HepG2 (cell line): Measurements from ENCODE around the gene CTDNEP1. TPM values are rescaled to one million over a fixed set of nuclear protein-coding genes. Genes with fewer than 3 reads are reported as not detected.

ENCODE experiments used
- ATAC-seq: fragments of 200-7000 bp; cut with Tn5 transposase; 3 replicates; pipeline ENCODE4 v1.9.1; 2020; ENCODE audit warnings: mild to moderate bottlenecking, moderate library complexity
- BruUV-seq: library from RNA; stranded (reverse); fragments of 400-500 nt; replicated peaks from 2 replicates; lab custom pipeline; 2021; lab: Mats Ljungman, UMichigan
- CTCF ChIA-PET: fragments of 300-600 bp; formaldehyde crosslinking; extraction: SDS; loops from one replicate; lab custom pipeline; 2021; ENCODE audit warnings: low total read pairs, inconsistent platforms, low intra/inter-chr PET ratio; lab: Yijun Ruan, JAX
- POLR2A ChIA-PET: fragments of 350-600 bp; sonication (Branson Sonifier 250); formaldehyde crosslinking; loops from one replicate; lab custom pipeline; 2020; ENCODE audit warnings: antibody characterized with exemption, inconsistent platforms; lab: Yijun Ruan, JAX
- DNase-seq: peaks from one replicate; pipeline ENCODE4 v3.0.0-alpha.2; 2015; ENCODE audit warnings: low spot score
- FAIRE-seq: peaks from 3 replicates; lab custom pipeline; 2011; peaks lifted over from hg19 to GRCh38; lab: Jason Lieb, UNC
- H2AFZ ChIP-seq: one replicate; pipeline ENCODE4 v1.6.1; 2011; ENCODE audit warnings: low read length, inconsistent platforms
- H3K27ac ChIP-seq: fragments of 300-600 bp; 3 replicates; pipeline ENCODE4 v1.8.0; 2011; ENCODE audit warnings: mixed run types, mild to moderate bottlenecking, mixed read lengths, low read length, inconsistent platforms; ENCODE audit not compliant: insufficient read depth; ENCODE audit errors: extremely low read length
- H3K27me3 ChIP-seq, 2 experiments: fragments of 200-600 bp in 1 of 2; 2 replicates in 1 of 2; 3 replicates in 1 of 2; pipeline versions ENCODE4 v1.6.0 to v1.8.0; 2011; ENCODE audit warnings: low read length in 2 of 2, mild to moderate bottlenecking in 2 of 2, moderate library complexity in 2 of 2, inconsistent platforms in 1 of 2; ENCODE audit not compliant: insufficient read depth in 2 of 2, control insufficient read depth in 1 of 2
- H3K36me3 ChIP-seq, 2 experiments: fragments of 200-600 bp in 1 of 2; replicated peaks in 1 of 2; 2 replicates in 1 of 2; 3 replicates in 1 of 2; pipeline versions ENCODE4 v1.5.1 to v1.8.0; 2011; ENCODE audit warnings: low read length in 2 of 2, inconsistent platforms in 1 of 2; ENCODE audit not compliant: insufficient read depth in 2 of 2, control insufficient read depth in 1 of 2
- H3K4me1 ChIP-seq: 2 replicates; pipeline ENCODE4 v1.5.1; 2012; ENCODE audit warnings: low read length, inconsistent platforms; ENCODE audit not compliant: insufficient read depth
- H3K4me2 ChIP-seq: 2 replicates; pipeline ENCODE4 v1.6.0; 2011; ENCODE audit warnings: low read depth, low read length, inconsistent platforms
- H3K4me3 ChIP-seq, 3 experiments: fragments of 200-600 bp in 1 of 3; sonication (generic), shearing (Covaris generic) in 1 of 3; replicated peaks in 1 of 3; 2 replicates each; pipeline ENCODE4 v1.5.1; 2011 to 2016; ENCODE audit warnings: low read length in 3 of 3, inconsistent platforms in 2 of 3, low read depth in 2 of 3, mild to moderate bottlenecking in 2 of 3, control low read depth in 1 of 3, mixed read lengths in 1 of 3; ENCODE audit not compliant: insufficient read depth in 1 of 3
- H3K79me2 ChIP-seq: one replicate; pipeline ENCODE4 v1.6.1; 2011; ENCODE audit warnings: low read length, inconsistent platforms; ENCODE audit not compliant: insufficient read depth
- H3K9ac ChIP-seq: 2 replicates; pipeline ENCODE4 v1.6.0; 2011; ENCODE audit warnings: mild to moderate bottlenecking, low read depth, low read length, inconsistent platforms; ENCODE audit not compliant: insufficient read depth
- H3K9me3 ChIP-seq: 2 replicates; pipeline ENCODE4 v1.5.1; 2012; ENCODE audit warnings: mild to moderate bottlenecking, low read length
- H4K20me1 ChIP-seq: 2 replicates; pipeline ENCODE4 v1.6.0; 2011; ENCODE audit warnings: inconsistent platforms, mild to moderate bottlenecking, low read length, moderate library complexity; ENCODE audit not compliant: insufficient read depth
- ZFX ChIP-seq: sonication (generic); formaldehyde crosslinking; IDR thresholded peaks from 2 replicates; pipeline ENCODE4 v1.4.0; 2020; ENCODE audit warnings: mild to moderate bottlenecking, low read depth, missing genetic modification reagents, moderate library complexity
- WGBS: methylation state at CpG from one replicate; pipeline ENCODE4 v1.1.6; 2017; ENCODE audit warnings: low lambda C conversion rate; 5-methylcytosine and 5-hydroxymethylcytosine counted together
- in situ Hi-C: cut with HindIII; loops from 2 replicates; pipeline ENCODE4 v1.10.0; 2017; ENCODE audit warnings: low pct_unique_long_range_greater_than_20kb; ENCODE audit not compliant: extremely low pct_ligation_motif_present
- intact Hi-C: fragments of 100-400 bp; cut with micrococcal nuclease; formaldehyde crosslinking; loops from one replicate; pipeline ENCODE4 v1.10.0; 2022; ENCODE audit not compliant: unreplicated experiment
- polyA plus RNA-seq, 8 experiments: library from polyadenylated mRNA; depleted of rRNA in 3 of 8; stranded (reverse) in 7 of 8; unstranded in 1 of 8; fragments of >200 nt; fragmentation: Illumina TruSeq in 4 of 8; extraction: Trizol in 4 of 8; gene quantifications; 2 replicates each; pipeline versions ENCODE4 v1.2.1 to v1.2.3, GENCODE V29; 2011 to 2016; ENCODE audit warnings: low read depth in 4 of 8, missing spikeins in 1 of 8, mixed read lengths in 1 of 8; ENCODE audit not compliant: insufficient read depth in 1 of 8
- total RNA-seq, 5 experiments: library from RNA; depleted of rRNA; stranded (reverse); fragments of >200 nt; fragmentation: Illumina TruSeq; extraction: Trizol; gene quantifications; 2 replicates each; pipeline ENCODE4 v1.2.3, GENCODE V29; 2016; ENCODE audit warnings: low read depth in 1 of 5
- TF ChIP-seq, protein P1 (sequence below): sonication (generic); formaldehyde crosslinking; IDR thresholded peaks from 2 replicates; pipeline ENCODE4 v1.4.0; 2020; ENCODE audit warnings: mild to moderate bottlenecking, missing genetic modification reagents

CTDNEP1 gene
- total and polyA plus RNA-seq, 2 of the 13 experiments (the other 11 are each of a cell fraction or from before 2014, with no cell fraction given), result 19.8 to 118 TPM

DNA sequence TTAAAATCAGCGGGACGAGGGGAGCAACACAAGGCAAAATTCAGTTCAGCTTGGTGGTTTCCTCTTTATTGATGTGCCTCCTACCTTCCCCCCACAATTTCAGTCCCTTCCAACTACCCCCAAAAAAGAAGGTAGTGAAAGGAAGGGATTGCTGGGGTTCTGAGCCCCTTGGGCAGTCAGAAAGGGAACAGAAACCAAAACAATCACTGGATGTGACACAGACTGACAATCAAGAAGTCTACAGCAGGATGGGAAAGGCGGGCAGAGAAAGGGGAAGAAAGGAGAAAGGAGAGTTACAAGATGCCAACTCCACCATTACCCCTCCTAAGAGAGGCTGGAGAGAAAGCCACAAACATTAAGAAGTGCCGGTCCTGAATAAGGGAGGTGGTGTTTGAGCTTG is 11.2 kb downstream of the CTDNEP1 start:
- POLR2A ChIA-PET, result interaction anchor here (1.6 to 4.3 kb wide), 4 partner anchors 18 to 61 kb away, joined by 7 to 35 read pairs (median 30); partner anchors contain the start of genes ACADVL, ASGR1 and DLG4
- H3K27me3 ChIP-seq, result no peaks in the 10 kb centered on the region; a peak in 1 of 5 replicates

More for the DNA sequence above, 11.2 kb downstream of the CTDNEP1 start:
- no peak overlapping the region for H2AFZ ChIP-seq
- H3K4me2 ChIP-seq, result peak overlapping the region; percentile 97
- H4K20me1 ChIP-seq, result 0 out of 2 replicates have a peak, but pooled peaks cover 3% of the 10 kb centered on the region
- CTCF ChIA-PET, result no interaction called here
- no peaks in the 10 kb centered on the region for H3K9me3 ChIP-seq
- H3K4me1 ChIP-seq, result peaks cover 44% of the 10 kb centered on the region
- in situ Hi-C loops, result no loop called here
- H3K4me3 ChIP-seq, result peak overlapping the region; percentile 19 to 85 (median 68); a peak in 5 of 6 replicates
- H3K36me3 ChIP-seq, result peaks cover 11 to 30% of the 10 kb centered on the region in 2 experiments
- no TSS peak for BruUV-seq
- DNase-seq, result no peak
- WGBS, result 58% methylated on average over 4 of the region's 4 CpGs
- intact Hi-C loops, result loop anchor here (5.0 kb wide), 1 partner anchor 42 kb away; the partner anchor contains the start of gene SLC2A4
- TF ChIP-seq, protein P1, sequence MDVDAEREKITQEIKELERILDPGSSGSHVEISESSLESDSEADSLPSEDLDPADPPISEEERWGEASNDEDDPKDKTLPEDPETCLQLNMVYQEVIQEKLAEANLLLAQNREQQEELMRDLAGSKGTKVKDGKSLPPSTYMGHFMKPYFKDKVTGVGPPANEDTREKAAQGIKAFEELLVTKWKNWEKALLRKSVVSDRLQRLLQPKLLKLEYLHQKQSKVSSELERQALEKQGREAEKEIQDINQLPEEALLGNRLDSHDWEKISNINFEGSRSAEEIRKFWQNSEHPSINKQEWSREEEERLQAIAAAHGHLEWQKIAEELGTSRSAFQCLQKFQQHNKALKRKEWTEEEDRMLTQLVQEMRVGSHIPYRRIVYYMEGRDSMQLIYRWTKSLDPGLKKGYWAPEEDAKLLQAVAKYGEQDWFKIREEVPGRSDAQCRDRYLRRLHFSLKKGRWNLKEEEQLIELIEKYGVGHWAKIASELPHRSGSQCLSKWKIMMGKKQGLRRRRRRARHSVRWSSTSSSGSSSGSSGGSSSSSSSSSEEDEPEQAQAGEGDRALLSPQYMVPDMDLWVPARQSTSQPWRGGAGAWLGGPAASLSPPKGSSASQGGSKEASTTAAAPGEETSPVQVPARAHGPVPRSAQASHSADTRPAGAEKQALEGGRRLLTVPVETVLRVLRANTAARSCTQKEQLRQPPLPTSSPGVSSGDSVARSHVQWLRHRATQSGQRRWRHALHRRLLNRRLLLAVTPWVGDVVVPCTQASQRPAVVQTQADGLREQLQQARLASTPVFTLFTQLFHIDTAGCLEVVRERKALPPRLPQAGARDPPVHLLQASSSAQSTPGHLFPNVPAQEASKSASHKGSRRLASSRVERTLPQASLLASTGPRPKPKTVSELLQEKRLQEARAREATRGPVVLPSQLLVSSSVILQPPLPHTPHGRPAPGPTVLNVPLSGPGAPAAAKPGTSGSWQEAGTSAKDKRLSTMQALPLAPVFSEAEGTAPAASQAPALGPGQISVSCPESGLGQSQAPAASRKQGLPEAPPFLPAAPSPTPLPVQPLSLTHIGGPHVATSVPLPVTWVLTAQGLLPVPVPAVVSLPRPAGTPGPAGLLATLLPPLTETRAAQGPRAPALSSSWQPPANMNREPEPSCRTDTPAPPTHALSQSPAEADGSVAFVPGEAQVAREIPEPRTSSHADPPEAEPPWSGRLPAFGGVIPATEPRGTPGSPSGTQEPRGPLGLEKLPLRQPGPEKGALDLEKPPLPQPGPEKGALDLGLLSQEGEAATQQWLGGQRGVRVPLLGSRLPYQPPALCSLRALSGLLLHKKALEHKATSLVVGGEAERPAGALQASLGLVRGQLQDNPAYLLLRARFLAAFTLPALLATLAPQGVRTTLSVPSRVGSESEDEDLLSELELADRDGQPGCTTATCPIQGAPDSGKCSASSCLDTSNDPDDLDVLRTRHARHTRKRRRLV (CRISPR knock-in tag), result no peak
- TF ChIP-seq ZFX (CRISPR knock-in tag), result 0 out of 2 replicates have a peak, but pooled peaks have one; percentile 3
- FAIRE-seq, result no peak
- peaks cover 45% of the 10 kb centered on the region for H3K79me2 ChIP-seq
- peak overlapping the region; percentile 92 for H3K9ac ChIP-seq
- ATAC-seq, result no peak
- H3K27ac ChIP-seq, result peak overlapping the region; percentile 86
